GM19240 (cell line): ENCODE results near the gene TM9SF4.

ENCODE experiments used
- DNase-seq: peaks from one replicate; pipeline ENCODE4 v3.0.0; 2011; ENCODE audit warnings: low spot score; ENCODE audit not compliant: insufficient read length

Gene TM9SF4, protein sequence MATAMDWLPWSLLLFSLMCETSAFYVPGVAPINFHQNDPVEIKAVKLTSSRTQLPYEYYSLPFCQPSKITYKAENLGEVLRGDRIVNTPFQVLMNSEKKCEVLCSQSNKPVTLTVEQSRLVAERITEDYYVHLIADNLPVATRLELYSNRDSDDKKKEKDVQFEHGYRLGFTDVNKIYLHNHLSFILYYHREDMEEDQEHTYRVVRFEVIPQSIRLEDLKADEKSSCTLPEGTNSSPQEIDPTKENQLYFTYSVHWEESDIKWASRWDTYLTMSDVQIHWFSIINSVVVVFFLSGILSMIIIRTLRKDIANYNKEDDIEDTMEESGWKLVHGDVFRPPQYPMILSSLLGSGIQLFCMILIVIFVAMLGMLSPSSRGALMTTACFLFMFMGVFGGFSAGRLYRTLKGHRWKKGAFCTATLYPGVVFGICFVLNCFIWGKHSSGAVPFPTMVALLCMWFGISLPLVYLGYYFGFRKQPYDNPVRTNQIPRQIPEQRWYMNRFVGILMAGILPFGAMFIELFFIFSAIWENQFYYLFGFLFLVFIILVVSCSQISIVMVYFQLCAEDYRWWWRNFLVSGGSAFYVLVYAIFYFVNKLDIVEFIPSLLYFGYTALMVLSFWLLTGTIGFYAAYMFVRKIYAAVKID

DNA sequence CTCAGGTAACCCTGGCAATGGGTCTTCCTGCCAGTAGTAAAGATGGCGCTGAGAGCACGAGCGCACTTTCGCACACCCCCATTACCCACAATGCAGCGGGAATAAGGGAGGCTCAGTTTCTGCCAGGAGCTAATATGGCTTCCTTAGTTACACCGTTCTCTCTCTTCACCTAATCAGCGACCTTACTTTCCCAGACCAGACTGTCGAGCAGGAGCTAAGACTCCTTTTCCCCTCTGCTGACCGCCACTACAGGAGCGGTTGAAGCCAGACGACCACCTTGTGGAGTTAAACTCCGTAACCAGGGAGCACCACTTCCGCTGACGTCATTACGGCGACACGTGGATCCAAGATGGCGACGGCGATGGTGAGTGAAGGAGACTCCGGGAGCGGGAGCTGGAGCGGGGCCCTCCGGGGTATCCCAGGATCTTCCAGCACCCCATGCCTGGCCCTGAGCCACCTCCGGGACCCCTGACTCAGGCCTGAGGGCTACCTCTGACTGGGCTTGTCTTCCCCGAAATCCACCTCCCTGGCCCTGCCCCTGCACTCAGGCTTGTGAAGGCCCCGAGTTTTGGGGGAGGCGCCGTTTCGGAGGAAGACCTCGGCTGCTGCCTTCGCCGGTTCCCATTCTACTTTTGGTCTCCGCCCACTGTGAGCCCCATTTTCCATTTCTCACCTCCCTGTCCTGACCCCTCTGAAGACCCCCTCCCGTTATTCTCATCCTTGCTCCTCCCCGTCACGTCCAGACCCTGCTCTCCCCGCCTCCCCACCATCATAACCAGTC lies at the start of gene TM9SF4:
TM9SF4 (plus strand) TSS at position 323 of the 781 bp plus-strand sequence; CDS start at position 350, 27 bp downstream.
- peak; percentile 88 for DNase-seq

GRCh38 chr20:32062776-32063170 lies 46.7 kb upstream of the TM9SF4 start:
- DNase-seq: no peak

GRCh38 chr20:32063695-32064094 lies 45.8 kb upstream of the TM9SF4 start:
- no peak for DNase-seq

DNA sequence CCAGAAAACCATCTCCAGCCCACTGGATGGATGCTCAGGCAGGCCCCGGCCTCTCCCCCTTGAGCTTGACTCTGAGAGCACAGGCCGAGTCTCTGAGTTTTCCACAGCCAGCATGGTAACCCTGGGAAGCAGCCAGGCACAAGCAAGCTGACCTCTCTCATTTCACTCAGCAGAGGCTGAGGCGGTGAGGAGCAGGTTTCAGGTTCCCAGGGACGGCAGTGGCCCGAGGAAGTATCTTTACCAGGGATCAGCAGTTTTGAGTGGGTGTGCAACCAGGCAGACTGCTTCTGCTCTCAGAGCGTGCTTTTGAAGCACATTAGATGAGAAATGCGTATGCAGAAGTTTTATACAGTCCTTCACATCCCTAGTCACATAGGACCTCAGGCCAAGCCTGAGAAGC lies 44.8 kb upstream of the TM9SF4 start:
- DNase-seq: no peak

- no peak for DNase-seq
Observed at GRCh38 chr20:32067234-32067821, 42.2 kb upstream of the TM9SF4 start.

- DNase-seq: no peak
Observed at GRCh38 chr20:32068174-32068573, 41.3 kb upstream of the TM9SF4 start.

DNA sequence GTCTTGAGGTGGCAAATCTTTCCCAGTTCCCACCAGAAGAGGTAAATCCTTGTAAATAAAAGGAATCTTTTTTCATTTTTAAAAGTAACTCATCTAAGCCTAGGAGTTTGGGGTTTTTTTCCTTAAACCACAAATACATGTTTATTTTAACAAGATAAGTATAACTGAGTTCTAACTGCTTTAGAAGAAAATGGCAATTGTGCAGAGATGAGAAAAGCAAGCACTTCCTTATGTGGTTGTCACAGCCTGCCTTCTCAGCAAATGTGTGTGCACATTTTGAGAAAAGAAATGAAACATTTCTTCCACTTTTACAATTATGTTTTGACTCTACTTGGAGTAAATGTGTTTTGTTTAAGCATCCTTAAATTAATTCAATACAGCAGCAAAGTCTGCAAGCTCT lies 39.8 kb upstream of the TM9SF4 start:
- DNase-seq: no peak

DNA sequence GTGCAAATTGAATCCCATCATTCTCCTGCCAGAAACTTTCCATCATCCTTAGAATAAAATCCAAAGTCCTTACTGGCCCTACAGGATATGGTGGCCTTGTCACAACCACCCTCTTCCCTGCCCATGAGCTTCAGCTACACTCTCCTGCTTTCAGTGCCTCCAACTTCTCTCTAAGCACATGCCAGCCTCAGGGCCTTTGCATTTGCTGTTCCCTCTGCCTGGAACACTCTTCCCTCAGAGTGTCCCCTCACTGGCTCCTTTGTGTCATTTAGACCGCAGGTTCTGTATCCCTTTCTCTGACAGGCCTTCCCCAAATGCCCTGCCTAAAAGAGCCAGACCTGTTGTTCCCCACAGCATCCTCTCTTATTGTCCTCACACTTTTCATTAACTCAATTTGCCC lies 39.2 kb upstream of the TM9SF4 start:
- DNase-seq: no peak

DNA sequence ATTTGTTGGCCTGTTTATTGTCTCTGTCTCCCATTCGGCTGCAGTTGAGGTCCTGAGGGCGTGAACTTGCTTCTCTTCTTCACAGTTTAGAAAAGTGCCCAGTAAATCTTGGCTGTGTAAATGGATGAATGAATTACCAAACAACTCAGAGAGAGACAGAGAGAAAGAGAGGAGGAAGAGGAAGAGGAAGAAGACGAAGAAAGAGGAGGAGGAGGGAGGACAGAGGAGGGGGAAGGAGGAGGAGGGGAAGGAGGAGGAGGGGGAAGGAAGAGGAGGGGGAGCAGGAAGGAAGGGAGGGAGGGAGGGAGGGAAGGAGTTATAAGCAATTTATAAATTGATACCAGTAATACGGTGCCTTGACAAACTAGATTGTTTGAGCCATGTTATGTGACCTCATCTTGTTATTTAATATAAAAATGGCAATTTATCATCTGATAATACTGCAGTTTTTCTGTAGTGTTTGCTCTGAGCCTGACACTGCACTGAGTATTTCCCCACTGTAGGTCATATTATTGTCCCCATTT lies 38.8 kb upstream of the TM9SF4 start:
- no peak for DNase-seq

- DNase-seq: no peak
Observed at GRCh38 chr20:32071395-32072167, 37.9 kb upstream of the TM9SF4 start.

DNA sequence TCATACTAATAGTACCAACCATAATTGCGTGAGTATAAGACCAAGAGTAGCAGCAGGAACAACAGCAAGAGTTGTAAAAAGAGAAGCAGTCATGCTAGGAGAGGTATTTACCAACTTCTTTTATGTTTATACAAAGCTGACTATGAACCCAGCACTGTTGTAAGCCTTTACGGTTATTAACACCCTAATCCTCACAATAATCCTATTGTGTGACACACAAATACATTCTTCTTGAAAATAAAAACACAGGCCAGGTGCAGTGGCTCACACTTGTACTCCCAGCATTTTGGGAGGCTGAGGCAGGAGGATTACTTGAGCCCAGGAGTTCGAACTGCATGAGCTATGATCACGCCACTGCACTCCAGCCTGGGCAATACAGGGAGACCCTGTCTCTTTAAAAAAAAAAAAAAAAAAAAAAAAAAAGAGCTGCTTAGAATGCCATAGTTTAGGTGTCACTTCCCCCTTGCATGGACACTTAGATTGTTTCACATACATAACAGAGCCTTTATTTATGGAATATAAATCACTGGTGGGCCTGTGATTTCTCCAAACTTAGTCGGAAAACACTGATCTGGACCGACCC lies 37.3 kb upstream of the TM9SF4 start:
- no peak for DNase-seq

GRCh38 chr20:32075534-32075933 lies 34.0 kb upstream of the TM9SF4 start:
- DNase-seq: no peak

DNA sequence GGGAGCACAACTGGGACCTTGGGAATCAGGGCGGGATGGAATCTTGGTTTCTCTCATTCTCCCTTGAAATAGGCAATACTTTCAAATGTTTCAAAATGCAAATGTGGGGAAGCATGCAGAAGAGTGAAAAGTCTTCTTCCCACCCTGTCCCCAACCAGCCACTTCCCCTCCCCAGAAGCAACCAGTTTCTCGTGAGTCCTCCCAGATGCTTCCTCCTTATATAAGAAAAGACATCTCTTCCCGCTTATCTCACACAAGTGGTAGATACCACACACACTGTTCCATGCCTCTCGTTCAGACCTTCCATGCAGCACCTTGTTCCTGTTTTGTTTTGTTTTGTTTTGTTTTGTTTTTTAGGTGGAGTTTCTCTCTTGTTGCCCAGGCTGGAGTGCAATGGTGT lies 32.3 kb upstream of the TM9SF4 start:
- DNase-seq: no peak

- DNase-seq: no peak
Observed at GRCh38 chr20:32078322-32078721, 31.2 kb upstream of the TM9SF4 start.

- DNase-seq: no peak
Observed at GRCh38 chr20:32078791-32079190, 30.7 kb upstream of the TM9SF4 start.

GRCh38 chr20:32079655-32080109 lies 29.8 kb upstream of the TM9SF4 start:
- DNase-seq: no peak

GRCh38 chr20:32080783-32081182 lies 28.7 kb upstream of the TM9SF4 start:
- no peak for DNase-seq

GRCh38 chr20:32083469-32083868 lies 26.0 kb upstream of the TM9SF4 start:
- DNase-seq: no peak

- DNase-seq: no peak
Observed at GRCh38 chr20:32087070-32087469, 22.4 kb upstream of the TM9SF4 start.

DNA sequence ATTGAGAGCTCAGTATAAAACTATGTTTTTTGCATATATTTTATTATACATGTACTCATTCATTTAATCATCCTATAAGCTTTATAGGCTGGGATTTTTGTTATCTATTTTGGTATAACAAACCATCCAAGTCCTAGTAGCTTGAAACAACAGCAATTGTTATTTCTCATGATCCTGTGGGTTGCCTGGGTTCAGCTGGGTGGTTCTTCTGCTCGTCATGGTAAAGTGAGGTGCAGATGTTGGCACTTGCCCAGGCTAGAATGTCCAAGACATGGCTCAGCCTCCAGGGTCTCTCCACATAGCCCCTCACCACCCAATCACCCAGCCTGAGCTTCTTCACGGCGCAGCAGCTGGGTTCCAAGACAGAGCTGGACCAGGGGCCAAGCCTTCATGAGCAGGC lies 20.8 kb upstream of the TM9SF4 start:
- no peak for DNase-seq
